IPS DF 4.7 (cell line): ENCODE results near the gene CTDSPL.
"Not testable (repeated sequence)": the region's sequence is repeated elsewhere in the genome, so short reads cannot be mapped to it uniquely, and the experiment has no call there.

Experiments
- DNase-seq: peaks from one replicate; pipeline ENCODE4 v3.0.0-alpha.2; 2013; ENCODE audit warnings: low spot score; ENCODE audit errors: extremely low read depth

The CTDSPL gene

GRCh38 chr3:37964146-37964545 lies 102.5 kb downstream of the CTDSPL start:
- DNase-seq = no peak

GRCh38 chr3:37964716-37965115 lies 103.0 kb downstream of the CTDSPL start:
- DNase-seq = no peak

GRCh38 chr3:37967260-37967881 lies 105.7 kb downstream of the CTDSPL start:
- peak; percentile 56 for DNase-seq

GRCh38 chr3:37968199-37968598 lies 106.5 kb downstream of the CTDSPL start:
- no peak for DNase-seq

- no peak for DNase-seq
These were observed 107.3 kb downstream of the CTDSPL start for GRCh38 chr3:37968813-37969595.

- no peak for DNase-seq
These were observed 108.0 kb downstream of the CTDSPL start for GRCh38 chr3:37969596-37970100.

GRCh38 chr3:37970802-37971201 lies 109.1 kb downstream of the CTDSPL start:
- DNase-seq = no peak

- no peak for DNase-seq
These were observed 109.8 kb downstream of the CTDSPL start for GRCh38 chr3:37971467-37971866.

- not testable (repeated sequence) for DNase-seq
These were observed 110.4 kb downstream of the CTDSPL start for GRCh38 chr3:37972056-37972455.

- no peak for DNase-seq
These were observed 111.8 kb downstream of the CTDSPL start for GRCh38 chr3:37973246-37974054.

GRCh38 chr3:37974121-37975083 lies 112.7 kb downstream of the CTDSPL start:
- DNase-seq = no peak

- DNase-seq = no peak
These were observed 118.1 kb downstream of the CTDSPL start for GRCh38 chr3:37979541-37980461.

- no peak for DNase-seq
These were observed 119.0 kb downstream of the CTDSPL start for GRCh38 chr3:37980462-37981347.

- no peak for DNase-seq
These were observed 119.6 kb downstream of the CTDSPL start for GRCh38 chr3:37981348-37981664.

- DNase-seq = no peak
These were observed 120.7 kb downstream of the CTDSPL start for GRCh38 chr3:37982331-37982730.

- DNase-seq = no peak
These were observed 122.4 kb downstream of the CTDSPL start for GRCh38 chr3:37984051-37984450.

- DNase-seq = no peak
These were observed 122.9 kb downstream of the CTDSPL start for GRCh38 chr3:37984596-37984995.

GRCh38 chr3:37985637-37986320 lies 124.1 kb downstream of the CTDSPL start:
- DNase-seq = no peak
